NCI-H82 (cell line): ENCODE measurements around the gene PKDREJ.
"Not testable (repeated sequence)": the region's sequence is repeated elsewhere in the genome, so short reads cannot be mapped to it uniquely, and the experiment has no call there.

ENCODE experiments used
- DNase-seq: peaks from one replicate; lab custom pipeline; 2025; lab: John Stamatoyannopoulos, UW

Gene PKDREJ

DNA sequence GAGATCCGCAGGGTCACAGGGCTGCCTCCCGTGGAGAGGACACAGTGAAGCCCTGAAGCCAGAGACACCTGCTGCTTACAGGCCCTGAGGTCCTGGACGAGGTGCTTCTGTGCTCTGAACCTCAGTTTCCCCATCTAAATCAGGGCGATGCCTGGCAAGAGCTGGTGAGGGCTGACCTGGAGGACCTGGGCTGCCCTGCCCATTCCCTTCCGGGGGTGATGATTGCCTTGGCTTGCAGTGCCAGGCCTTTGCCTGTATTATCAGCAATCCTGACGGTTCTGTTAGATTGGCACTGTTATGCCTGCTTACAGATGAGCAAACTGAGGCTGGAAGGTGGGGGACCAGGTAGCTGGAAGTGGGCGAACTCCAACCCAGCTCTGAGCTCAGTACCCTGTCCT, 25.7 kb upstream of the PKDREJ start:
- DNase-seq, result no peak

- DNase-seq, result no peak
Measured at GRCh38 chr22:46287873-46288751, 25.0 kb upstream of the PKDREJ start.

DNA sequence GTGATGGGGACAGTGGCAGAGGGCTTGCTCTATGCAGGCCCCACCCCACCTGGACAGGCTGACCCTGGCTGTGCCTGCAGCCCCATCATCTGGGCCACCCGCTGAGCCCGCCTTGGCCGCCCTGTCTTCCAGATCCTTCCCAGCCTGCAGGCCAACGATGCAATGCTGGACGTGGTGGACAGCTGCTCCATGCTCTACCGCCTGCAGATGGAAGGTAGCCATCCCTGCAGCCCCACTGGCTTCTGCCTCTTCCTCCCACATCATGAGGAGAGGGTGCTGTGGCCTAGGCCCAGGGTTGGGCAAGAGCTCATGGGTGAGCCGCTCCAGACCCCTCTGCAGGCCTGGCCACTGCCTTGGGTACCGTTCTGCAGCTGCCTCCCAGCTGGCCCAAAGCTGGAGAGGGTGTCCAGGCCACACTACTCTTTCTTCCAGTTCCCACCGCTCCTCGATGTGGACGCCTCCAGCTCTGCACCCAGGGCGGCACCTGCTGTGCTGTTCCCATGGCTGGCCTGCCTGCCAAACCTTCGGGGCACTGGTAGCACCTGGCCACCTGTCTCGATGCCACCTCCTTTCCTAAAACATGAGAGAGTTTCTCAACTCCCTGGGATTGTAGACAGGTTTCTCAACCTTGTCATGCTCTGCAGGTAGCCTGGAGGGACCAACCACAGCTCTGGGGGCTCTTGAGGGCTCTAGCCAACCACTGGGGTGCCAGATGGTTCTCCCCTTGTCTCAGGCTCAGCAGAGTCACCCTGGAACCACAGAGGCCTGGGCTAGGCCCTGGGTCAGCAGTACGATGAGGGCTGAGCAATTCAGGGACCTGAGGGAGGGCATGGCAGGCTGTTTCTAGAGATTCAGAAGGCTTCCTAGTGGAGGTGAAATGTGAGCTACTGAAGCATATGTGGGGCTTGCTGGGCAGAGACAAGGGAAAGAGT, 24.1 kb upstream of the PKDREJ start:
- no peak for DNase-seq

DNA sequence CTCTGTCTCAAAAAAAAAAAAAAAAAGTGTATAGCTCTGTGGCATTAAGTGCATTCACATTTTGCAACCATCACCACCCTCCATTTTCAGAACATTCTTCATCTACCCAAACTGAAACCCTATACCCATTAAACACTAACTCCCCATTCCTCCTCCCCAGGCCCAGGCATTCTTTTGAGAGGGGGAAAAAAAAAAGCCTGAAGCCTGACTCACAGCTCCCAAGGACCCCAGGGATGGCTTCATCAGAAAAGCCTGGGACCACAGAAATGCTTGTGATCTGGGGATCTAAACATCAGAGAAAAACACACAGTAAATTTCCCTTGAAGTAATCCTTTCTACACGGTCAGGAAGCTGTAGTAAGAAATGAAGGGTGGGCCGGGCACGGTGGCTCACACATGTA, 22.9 kb upstream of the PKDREJ start:
- DNase-seq, result no peak

- no peak for DNase-seq
Measured at GRCh38 chr22:46281866-46282678, 18.9 kb upstream of the PKDREJ start.

DNA sequence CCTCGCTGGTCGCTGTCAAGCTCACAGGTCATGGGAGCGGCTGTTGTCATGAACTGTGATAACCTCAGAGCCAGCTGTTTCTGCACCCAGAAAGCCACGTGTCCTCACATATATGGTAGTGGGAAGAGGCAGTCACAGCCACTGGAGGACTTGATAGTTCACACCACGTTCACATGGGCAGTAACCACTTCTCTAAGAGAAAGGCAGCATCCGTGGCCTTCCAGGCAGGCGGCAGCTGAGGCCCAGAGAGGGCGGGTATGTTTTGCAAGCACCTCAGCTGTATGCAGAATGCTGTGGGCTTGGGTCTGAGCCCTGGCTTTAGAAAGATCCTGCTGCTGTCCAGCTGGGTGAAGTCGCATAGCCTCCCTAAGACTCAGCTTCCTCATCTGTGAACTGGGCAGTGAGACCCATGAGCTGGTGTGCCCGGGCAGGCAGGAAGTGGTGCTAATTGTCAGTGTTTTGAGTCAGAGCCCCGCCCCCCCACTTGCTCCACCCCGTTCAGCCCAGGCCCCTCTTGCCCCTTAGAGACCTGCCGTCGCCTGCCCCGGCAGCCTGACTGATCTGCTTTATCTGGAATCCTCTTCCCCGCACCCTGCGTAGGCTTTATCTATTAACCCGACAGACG, 18.0 kb upstream of the PKDREJ start:
- DNase-seq, result no peak

- no peak for DNase-seq
Measured at GRCh38 chr22:46280063-46280817, 17.1 kb upstream of the PKDREJ start.

- no peak for DNase-seq
Measured at GRCh38 chr22:46278656-46279645, 15.8 kb upstream of the PKDREJ start.

DNA sequence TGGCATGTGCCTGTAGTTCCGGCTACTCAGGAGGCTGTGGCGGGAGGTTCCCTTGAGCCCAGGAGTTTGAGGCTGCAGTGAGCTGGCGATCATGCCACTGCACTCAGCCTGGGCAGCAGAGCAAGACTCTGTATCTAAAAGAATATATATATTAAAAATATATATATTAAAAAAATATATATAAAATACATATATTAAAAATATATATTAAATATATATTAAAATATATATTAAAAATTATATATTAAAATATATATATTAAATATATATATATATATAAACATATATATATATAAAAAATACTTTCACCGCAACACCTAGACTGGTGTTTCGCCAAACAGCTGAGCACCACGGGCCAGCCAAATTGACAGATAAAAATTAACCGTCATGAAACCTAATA, 13.4 kb upstream of the PKDREJ start:
- no peak for DNase-seq

- DNase-seq, result peak; percentile 30
Measured at GRCh38 chr22:46275455-46276122, 12.4 kb upstream of the PKDREJ start.

DNA sequence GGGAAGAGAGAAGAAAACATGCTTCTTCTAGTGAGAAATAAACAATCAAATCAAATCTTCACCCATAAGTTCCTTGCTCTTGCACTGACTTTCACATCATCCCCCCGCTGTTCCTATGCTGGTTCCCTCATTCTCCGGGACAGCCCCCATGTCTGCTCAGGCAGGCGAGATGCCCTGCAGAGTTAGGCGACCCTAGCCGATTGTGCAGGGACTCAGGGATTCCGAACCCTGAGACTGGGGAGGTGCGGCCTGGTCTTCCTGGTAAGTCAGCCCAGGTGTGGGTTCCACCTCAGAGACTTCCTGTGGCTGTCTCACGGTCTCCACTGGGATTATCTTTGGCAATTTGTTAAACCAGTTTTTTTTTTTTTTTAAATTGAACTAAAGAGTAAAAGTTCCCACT, 11.2 kb upstream of the PKDREJ start:
- no peak for DNase-seq

DNA sequence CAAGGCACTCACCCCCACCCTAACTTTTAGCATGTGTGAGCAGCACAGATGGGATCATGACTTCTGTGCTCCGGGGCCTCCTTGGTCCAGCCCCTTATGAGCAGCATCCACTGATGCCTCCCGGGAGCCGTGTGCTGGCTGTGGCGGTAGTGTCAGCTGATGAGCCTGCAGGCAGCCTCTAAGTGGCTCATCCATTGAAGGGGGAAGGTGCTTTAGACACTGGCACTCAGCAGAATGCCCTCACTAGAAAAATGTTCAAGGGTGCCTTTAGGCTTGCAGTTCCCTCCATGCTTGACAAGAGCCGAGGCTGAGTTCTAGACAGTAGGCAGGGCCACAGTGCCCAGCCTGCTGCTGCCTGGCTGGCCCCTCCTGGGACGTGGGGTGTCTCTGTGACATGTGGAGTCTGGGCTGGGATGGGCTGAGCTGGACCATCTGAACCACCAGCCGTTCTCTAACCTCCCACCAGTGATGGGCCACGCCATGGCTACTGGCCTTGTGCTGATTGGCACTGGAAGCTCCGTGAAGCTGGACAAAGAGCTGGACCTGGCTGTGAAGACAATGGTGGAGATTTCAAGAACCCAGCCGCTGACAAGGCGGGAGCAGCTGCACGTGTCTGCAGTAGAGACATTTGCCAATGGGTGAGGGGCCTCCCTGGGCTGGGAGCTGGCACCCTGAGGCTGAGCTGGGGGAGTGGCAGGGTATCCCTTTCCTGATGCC, 10.4 kb upstream of the PKDREJ start:
- DNase-seq, result no peak

- no peak for DNase-seq
Measured at GRCh38 chr22:46272762-46273431, 9.8 kb upstream of the PKDREJ start.

DNA sequence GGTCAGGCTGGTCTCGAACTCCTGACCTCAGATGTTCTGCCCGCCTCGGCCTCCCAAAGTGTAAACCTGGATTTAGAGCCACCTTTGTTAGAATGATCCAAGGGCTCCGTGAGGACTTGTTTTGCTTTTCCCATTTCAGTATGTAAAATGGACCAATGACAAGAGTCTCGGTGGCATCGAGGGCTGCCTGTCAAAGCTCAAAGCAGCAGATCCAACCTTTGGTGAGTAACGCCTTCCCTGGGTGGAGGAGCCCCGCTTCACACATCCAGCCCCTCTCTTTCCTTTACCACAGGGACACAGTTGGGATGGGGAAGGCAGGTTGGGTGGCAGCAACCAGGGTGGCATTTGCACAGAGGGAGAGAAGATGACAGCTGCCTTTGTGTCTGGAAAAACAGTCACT, 9.1 kb upstream of the PKDREJ start:
- no peak for DNase-seq

GRCh38 chr22:46269564-46269963, 6.4 kb upstream of the PKDREJ start:
- no peak for DNase-seq

GRCh38 chr22:46267431-46268279, 4.5 kb upstream of the PKDREJ start, which contains the start of gene TTC38:
Gene TTC38 (plus strand): TSS chr22:46268008. CDS start chr22:46268040, 32 bp downstream.
- peak; percentile 58 for DNase-seq

DNA sequence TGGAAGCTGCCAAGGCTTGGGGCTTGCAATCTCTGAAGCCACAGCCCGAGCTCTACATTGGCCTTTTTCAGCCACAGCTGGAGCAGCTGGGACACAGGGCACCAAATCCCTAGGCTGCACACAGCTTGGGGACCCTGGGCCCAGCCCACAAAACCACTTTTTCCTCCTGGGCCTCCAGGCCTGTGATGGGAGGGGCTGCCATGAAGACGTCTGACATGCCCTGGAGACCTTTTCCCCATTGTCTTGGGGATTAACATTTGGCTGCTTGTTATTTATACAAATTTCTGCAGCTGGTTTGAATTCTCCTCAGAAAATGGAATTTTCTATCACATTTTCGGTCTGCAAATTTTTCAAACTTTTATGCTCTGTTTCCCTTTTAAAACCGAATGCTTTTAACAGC, 2.5 kb upstream of the PKDREJ start:
- not testable (repeated sequence) for DNase-seq
